HPDE6-E6E7 (cell line): ENCODE data around the gene GRIN3A.

Experiments used
- DNase-seq: peaks from one replicate; pipeline ENCODE4 v3.0.0; 2011; ENCODE audit warnings: missing footprints; ENCODE audit errors: extremely low spot score

The GRIN3A gene

DNA sequence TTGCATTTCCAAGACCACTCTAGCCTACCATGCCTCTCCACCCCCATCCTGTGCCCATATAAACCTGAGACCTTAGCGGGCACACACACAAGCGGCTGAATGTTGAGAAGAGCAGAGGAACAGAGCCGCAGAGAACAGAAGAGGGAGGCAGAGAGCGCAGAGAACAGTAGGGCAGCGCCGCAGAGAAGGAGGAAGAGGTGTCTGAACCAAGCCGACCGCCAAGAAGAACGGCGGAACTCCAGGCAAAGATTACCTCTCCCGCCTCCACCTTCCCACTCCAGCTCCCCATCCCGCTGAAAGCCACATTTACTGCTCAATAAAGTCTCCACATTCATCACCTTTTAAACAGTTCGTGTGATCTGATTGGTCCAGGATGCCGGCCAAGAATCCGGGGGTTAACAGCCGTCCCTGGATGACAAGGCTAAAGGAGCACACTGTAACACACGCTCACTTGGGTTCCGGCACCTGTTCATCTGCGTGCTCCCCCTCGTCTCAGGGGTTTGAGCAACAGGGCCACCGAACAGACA lies 33.2 kb downstream of the GRIN3A start:
- no peak for DNase-seq

GRCh38 chr9:101702257-101702656 lies 36.2 kb downstream of the GRIN3A start:
- DNase-seq: peak; percentile 19

DNA sequence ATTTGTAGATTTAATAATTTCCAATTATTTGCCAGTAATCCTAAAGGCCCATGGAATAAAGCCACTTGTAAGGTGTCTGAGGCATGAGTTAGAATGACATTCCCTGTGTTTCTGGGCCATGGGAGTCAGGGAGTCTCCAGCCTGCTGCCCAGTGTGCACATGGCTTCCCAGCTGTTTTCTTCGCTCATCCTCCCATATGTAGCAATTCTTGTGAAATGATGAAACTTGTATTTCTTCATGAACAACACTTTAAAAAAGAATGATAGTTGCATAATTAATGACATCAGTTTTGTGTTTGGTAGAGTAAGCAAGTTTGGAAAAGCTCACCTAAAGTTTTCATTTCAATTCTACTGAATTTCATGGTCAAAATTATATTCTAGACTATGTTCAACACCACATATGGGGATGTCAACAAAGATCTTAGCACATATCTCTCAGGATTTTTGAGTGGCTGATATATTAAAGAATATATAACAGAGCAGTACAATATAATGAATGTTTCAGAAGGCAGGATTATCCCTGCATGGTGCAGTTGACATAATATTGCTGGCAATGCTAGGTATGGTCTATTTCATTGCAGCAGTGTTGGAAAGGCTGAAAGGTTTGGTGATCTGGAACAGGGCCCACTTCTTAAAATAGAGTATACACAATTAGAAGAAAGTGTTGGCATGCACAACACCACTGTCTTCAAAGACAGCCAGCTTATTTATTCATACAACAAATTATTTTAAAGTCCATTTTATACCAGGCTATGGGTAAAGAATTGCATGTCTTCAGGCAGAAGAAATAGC lies 44.7 kb downstream of the GRIN3A start:
- DNase-seq: no peak

- DNase-seq: no peak
Observed at GRCh38 chr9:101691657-101692056, 46.8 kb downstream of the GRIN3A start.

- no peak for DNase-seq
Observed at GRCh38 chr9:101689039-101689438, 49.4 kb downstream of the GRIN3A start.

- no peak for DNase-seq
Observed at GRCh38 chr9:101684665-101685064, 53.8 kb downstream of the GRIN3A start.

DNA sequence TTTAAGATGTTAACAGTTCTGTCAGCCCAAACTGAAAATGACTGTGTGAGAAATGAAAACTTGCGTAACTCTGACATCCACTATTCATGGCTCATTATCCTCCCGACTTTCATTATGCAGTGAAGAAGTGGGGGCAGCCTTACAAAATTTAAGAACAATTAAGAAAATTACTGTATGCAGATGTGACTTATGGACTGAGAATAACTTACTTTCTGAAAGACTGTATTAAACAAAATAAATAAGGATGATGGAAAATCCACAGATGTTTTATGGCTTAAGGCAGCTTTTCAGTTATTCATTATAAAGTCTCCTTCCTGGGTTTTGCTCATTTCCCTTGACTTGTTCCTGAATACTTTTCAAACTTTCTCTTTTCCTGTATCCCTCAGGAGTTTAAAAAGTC lies 55.2 kb downstream of the GRIN3A start:
- no peak for DNase-seq

- DNase-seq: no peak
Observed at GRCh38 chr9:101677861-101678260, 60.6 kb downstream of the GRIN3A start.

- DNase-seq: no peak
Observed at GRCh38 chr9:101675341-101675740, 63.1 kb downstream of the GRIN3A start.

- no peak for DNase-seq
Observed at GRCh38 chr9:101674165-101674564, 64.3 kb downstream of the GRIN3A start.

GRCh38 chr9:101673642-101674041 lies 64.8 kb downstream of the GRIN3A start:
- no peak for DNase-seq

DNA sequence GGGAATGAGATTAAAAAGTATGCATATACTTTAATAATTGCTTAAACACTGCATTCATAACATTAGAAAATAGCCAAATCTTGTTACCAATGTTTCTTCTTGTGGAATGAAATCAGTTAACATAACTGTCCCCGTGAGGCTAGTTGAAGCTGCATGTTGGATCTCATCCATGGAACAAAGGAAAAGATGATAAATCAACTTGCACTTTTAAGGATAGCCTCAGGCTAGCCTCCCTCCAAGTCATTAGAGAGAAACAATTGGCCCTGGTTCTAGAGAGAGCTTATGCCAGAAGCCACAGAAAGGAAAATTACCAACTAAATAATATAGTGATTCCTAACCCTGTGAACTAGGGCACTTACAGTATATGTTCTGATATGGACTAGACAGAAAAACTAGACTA lies 66.9 kb downstream of the GRIN3A start:
- no peak for DNase-seq

DNA sequence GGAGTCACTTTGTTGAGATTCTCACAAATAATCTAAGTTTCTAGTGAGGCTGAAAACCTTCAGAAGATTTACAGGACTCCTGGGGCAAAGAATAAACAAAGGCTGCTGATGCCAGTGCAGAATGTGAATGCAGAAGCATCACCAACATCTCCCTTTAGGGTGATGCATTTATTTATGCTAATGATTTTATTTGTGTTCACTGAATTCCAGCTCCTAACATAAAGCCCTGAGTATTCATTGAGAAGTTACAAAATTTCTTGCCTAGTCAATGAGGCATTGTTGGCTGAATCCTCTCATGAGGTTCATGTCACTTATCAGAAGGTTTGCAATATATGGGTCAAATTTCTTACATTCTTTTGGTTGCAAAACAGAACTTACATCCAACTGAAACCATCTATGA lies 70.0 kb downstream of the GRIN3A start:
- no peak for DNase-seq

GRCh38 chr9:101664453-101664852 lies 74.0 kb downstream of the GRIN3A start:
- DNase-seq: no peak

- DNase-seq: no peak
Observed at GRCh38 chr9:101652601-101653175, 85.8 kb downstream of the GRIN3A start.

DNA sequence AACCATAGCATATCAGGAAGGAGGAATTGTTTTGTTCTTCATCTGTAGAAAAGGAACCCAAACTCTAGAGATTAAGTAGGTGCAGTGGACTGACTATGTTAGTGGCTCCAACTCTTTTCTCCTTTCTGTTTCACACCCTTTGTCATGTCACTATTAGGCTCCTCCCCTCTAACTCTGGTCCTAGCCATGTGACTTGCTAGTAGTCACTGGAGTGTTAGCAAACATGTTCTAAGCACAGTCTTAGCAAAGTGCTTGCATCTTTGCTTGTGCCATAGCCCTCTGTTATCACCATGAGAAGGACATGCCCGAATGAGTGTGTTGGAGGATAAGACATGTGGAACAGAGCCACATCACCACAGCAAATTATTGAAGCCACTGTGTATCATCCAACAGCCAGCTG lies 88.3 kb downstream of the GRIN3A start:
- no peak for DNase-seq

DNA sequence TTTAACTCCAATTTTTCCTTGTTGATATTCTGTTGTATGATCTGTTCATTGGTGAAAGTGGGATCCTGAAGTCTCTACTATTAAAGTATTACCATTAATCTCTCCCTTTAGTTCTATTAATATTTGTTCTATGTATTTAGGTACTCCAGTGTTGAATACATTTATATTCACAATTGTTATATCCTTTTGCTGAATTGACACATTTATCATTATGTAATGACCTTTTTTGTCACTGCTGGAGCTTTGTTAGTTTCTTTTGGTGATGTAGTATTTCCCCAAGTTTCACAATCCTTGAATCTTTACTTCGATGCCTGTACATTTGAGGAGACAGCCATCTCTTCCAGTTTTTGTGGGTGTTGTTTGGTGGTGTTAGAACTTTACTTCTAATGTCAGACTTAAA lies 90.0 kb downstream of the GRIN3A start:
- DNase-seq: no peak

DNA sequence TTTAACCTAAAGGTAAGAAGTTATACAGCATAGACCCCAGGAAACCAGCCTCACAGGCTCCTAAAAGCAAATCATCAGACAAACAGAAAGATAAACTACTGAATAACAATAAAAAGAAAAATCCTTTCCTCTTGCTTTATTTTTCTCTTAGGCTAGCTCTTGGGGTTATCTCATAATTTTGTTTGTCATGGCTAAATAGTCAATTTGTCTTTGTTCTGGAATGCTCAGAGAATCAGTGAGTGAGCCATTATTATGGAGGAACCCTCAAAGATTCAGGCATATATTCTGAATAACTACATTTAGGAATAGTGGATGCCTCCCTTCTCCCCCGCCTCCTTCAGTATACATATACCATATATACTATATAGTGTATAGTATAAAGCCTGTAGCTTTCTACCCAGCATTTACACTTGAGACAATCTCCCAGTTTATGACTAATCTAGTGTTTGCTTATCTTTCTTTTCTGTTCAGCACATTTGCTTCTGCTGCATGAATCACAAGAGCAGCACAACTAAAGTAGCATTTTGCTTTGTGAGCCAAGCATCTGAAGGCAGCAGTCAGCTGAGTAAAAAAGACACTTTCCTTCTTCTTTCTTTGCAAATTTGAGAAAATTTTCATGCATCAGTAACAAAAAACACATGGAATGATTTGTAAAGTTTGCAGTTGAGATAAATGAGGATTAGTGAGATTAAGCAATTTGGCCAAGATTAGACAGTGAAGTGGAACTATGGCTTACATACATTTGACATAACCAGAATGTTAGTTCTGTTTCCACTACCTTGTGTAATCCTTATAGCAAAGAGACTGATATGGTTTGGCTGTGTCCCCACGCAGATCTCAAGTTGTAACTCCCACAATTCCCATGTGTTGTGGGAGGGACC lies 98.4 kb downstream of the GRIN3A start:
- DNase-seq: no peak

DNA sequence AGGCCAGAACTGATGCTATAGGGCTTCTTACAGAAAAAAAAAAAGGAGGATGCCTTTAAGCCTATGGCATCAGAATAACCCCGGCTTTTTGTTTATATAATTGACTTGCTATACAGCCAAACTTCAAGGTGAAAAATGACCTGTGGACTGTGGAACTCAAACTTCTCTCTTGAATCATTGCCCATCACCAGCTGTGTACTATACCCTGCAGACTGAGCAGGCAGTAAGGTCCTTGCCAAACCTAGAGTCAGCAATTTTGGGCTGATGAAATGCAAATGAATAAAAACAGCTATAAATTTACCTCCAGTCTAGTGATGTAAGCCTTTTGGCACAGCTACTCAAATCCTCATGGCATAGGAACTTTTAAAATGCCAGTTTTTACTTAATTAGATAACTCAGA lies 99.1 kb downstream of the GRIN3A start:
- no peak for DNase-seq

GRCh38 chr9:101636247-101636646 lies 102.2 kb downstream of the GRIN3A start:
- no peak for DNase-seq

- DNase-seq: no peak
Observed at GRCh38 chr9:101635473-101635872, 103.0 kb downstream of the GRIN3A start.

DNA sequence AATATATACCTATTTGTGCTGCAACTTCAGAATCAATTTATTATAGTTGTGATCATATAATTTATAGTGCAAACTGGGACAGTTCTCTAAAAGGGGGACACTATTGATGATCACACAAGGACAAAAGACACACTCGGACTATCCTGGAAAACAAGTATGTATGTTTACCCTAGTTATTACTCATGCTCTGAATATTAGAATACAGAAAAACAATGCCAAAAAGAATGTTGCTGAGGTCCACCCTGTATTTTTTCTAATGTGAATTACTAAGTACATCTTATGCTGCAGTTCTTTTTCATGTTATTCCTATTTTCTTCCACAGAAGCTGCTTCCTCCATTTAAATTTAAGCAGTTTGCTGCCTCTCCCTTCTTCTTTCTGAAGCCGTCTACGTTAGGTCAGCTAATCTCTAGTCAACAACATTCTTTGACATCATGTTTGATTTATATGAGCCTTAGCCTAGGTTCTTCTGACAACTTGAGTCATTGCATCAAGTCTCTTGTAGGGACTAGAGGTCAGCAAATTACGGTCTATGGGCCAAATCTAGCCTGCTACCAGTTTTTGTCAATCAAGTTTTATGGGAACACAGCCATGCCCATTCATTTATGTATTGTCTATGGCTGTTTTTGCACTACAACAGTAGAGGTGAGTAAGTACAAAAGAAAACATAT lies 103.6 kb downstream of the GRIN3A start:
- no peak for DNase-seq
